NOMO-1 treated with DMSO at 0.1 percent for 48 hours (cell line): ENCODE measurements around the gene SPSB3.

ENCODE experiments used
- DNase-seq: peaks from one replicate; lab custom pipeline; 2025; ENCODE audit not compliant: unreplicated experiment; lab: John Stamatoyannopoulos, UW

The SPSB3 gene

GRCh38 chr16:1765826-1766225, 16.5 kb downstream of the SPSB3 start:
- no peak for DNase-seq

DNA sequence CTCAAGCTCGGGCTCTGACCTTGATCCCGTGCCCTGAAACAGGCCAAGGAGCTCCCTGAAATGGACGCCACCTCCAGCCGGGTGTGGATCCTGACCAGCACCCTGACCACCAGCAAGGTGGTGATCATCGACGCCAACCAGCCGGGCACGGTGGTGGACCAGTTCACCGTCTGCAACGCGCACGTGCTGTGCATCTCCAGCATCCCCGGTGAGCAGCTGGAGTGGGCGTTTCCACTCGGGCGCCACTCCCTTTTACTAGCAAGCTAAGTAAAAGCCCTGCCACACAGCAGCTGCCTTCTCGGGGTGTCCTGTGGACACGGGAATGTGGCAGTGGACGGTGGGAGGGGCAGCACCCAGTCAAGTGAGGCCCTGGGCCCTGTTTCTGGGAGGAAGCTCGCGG, 17.4 kb downstream of the SPSB3 start:
- DNase-seq, result no peak

GRCh38 chr16:1763521-1764511, 18.6 kb downstream of the SPSB3 start:
- no peak for DNase-seq

GRCh38 chr16:1762879-1763520, 19.4 kb downstream of the SPSB3 start:
- no peak for DNase-seq

- DNase-seq, result no peak
These were observed 20.0 kb downstream of the SPSB3 start for GRCh38 chr16:1762196-1762878.

GRCh38 chr16:1761751-1762150, 20.6 kb downstream of the SPSB3 start:
- DNase-seq, result no peak

GRCh38 chr16:1760911-1761310, 21.5 kb downstream of the SPSB3 start:
- no peak for DNase-seq

GRCh38 chr16:1759511-1759910, 22.9 kb downstream of the SPSB3 start:
- no peak for DNase-seq

- DNase-seq, result no peak
These were observed 23.4 kb downstream of the SPSB3 start for GRCh38 chr16:1758923-1759322.

DNA sequence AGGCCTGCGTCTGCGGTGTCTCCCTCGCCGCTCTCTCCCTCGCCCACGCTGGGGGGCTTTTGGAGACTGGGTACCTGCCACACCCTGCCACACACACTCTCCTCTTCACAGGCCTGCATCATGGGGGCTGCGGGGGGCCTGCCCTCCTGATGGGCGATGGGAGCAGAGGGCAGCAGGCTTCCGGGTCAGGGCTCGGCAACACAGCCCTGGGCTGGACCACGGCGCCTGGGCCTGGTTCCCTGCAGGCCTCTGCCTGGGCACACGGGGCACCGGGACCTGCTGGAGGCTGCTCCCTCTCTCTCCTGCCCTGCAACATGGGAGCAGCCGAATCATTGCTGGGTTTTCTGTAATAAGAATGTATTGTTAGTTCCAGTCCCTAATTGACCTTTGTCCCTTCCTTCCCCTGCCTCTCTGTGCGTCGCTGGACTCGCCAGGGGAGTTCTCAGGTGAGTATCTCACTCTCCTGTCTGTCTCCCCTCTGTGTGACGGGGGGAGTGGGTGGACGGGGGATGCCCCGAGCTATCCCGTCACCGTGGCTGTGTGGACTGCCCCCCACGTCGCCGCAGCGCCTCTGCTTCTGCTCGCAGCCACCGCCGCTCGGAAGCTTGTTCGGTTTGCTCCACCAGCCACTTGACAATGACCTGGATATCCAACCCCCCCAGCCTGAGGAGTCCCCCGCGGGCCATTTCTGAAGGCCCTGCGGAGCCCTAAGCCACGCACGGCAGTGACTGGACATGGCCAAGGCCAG, 24.5 kb downstream of the SPSB3 start:
- DNase-seq, result no peak

- no peak for DNase-seq
These were observed 28.2 kb downstream of the SPSB3 start for GRCh38 chr16:1754204-1754603.

DNA sequence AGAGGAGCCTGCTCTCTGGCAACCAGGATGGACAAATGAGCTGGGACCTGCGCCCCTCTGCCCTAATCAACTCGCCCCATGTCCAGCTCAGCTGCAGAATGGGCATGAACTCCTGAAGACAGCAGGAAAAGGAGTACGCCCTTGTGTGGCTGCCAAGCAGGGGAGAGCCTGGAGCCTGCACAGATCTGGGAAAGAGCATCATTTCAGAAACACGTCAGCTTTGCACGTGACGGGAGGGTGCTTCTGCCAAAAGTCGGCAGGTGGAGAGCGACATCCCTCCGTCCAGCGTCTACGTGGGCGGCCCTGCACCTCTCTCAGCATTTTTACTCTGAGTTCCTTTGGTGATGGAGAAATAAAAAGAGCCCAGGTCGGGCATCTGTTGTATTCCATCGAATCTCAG, 29.5 kb downstream of the SPSB3 start:
- no peak for DNase-seq

- DNase-seq, result no peak
These were observed 30.4 kb downstream of the SPSB3 start for GRCh38 chr16:1751946-1752345.

GRCh38 chr16:1749152-1750117, 32.9 kb downstream of the SPSB3 start:
- no peak for DNase-seq

GRCh38 chr16:1747934-1748333, 34.4 kb downstream of the SPSB3 start:
- DNase-seq, result no peak

GRCh38 chr16:1746693-1747195, 35.6 kb downstream of the SPSB3 start:
- DNase-seq, result no peak

GRCh38 chr16:1745900-1746692, 36.3 kb downstream of the SPSB3 start:
- no peak for DNase-seq

GRCh38 chr16:1745181-1745899, 37.0 kb downstream of the SPSB3 start:
- no peak for DNase-seq
